Suprapubic skin (tissue), 4 donors: ENCODE results near the gene OR1J4. TPM values are rescaled to one million over a fixed set of nuclear protein-coding genes. Genes with fewer than 3 reads are reported as not detected.

Experiments used
- DNase-seq, 2 donors: peaks; one replicate each; pipeline ENCODE4 v3.0.0-alpha.2; 2019; ENCODE audit warnings: low spot score in 2 of 2
- H3K27ac ChIP-seq: fragments of 200-600 bp; sonication (generic); one replicate; pipeline ENCODE4 v1.5.1; 2019
- H3K27me3 ChIP-seq: fragments of 200-600 bp; sonication (generic); one replicate; pipeline ENCODE4 v1.5.1; 2019
- H3K36me3 ChIP-seq: fragments of 200-600 bp; sonication (generic); one replicate; pipeline ENCODE4 v1.5.1; 2019
- H3K4me1 ChIP-seq: fragments of 200-600 bp; sonication (generic); one replicate; pipeline ENCODE4 v1.5.1; 2019
- H3K4me3 ChIP-seq: fragments of 200-600 bp; sonication (generic); one replicate; pipeline ENCODE4 v1.5.1; 2019; ENCODE audit warnings: mild to moderate bottlenecking
- H3K9me3 ChIP-seq: fragments of 200-600 bp; sonication (generic); one replicate; pipeline ENCODE4 v1.5.1; 2019
- POLR2AphosphoS5 ChIP-seq, 3 donors: sonication (generic); formaldehyde crosslinking; IDR thresholded peaks; one replicate each; pipeline ENCODE4 v1.6.1; 2017; ENCODE audit warnings: antibody characterized with exemption in 3 of 3
- WGBS: methylation state at CpG from one replicate; pipeline ENCODE4 v1.1.5; 2018; 5-methylcytosine and 5-hydroxymethylcytosine counted together
- total RNA-seq, 4 donors: library from RNA; depleted of rRNA; stranded (reverse); fragments of >200 nt; gene quantifications; one replicate each; pipeline ENCODE4 v1.1.0, GENCODE V29; 2016
- TF ChIP-seq, protein P1 (sequence below), 2 donors: fragments of 200-600 bp in 1 of 2; fragments of 450-650 bp in 1 of 2; sonication (generic) in 1 of 2; IDR thresholded peaks; one replicate each; pipeline ENCODE4 v1.5.1; 2016 to 2019; ENCODE audit warnings: antibody characterized with exemption in 2 of 2, mild to moderate bottlenecking in 1 of 2, moderate library complexity in 1 of 2

OR1J4 gene
- total RNA-seq, 4 donors from 2014 or later, result not detected

DNA sequence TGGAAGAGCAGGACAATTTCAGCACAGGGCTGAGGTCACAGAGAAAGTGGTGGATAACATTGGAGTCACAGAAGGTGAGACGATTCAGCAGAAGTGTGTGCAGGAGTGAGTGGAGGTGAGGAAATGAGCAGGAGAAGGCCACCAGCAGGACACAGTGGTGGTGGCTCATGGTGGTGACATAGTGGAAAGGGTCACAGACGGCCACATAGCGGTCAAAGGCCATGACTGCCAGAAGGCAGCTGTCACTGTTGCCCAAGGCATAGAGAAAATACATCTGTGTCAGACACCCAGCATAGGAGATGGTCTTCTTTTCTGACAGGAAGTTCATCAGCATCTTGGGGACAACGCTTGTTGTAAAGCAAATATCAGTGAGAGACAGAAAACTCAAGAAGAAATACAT lies 49.0 kb downstream of the OR1J4 start:
- Histone ChIP-seq H3K27ac (no peak overlapping the region), H3K36me3 (no peaks in the 10 kb centered on the region), H3K4me1 (no peaks in the 10 kb centered on the region), H3K9me3 (no peaks in the 10 kb centered on the region), H3K4me3 (no peak overlapping the region), H3K27me3 (no peaks in the 10 kb centered on the region)
- TF ChIP-seq POLR2AphosphoS5 (IDR thresholded peaks at IDR 0.05), result no peak
- TF ChIP-seq, protein P1, sequence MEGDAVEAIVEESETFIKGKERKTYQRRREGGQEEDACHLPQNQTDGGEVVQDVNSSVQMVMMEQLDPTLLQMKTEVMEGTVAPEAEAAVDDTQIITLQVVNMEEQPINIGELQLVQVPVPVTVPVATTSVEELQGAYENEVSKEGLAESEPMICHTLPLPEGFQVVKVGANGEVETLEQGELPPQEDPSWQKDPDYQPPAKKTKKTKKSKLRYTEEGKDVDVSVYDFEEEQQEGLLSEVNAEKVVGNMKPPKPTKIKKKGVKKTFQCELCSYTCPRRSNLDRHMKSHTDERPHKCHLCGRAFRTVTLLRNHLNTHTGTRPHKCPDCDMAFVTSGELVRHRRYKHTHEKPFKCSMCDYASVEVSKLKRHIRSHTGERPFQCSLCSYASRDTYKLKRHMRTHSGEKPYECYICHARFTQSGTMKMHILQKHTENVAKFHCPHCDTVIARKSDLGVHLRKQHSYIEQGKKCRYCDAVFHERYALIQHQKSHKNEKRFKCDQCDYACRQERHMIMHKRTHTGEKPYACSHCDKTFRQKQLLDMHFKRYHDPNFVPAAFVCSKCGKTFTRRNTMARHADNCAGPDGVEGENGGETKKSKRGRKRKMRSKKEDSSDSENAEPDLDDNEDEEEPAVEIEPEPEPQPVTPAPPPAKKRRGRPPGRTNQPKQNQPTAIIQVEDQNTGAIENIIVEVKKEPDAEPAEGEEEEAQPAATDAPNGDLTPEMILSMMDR (IDR thresholded peaks at IDR 0.05), result no peak
- WGBS, result 93% methylated on average over 4 of the region's 4 CpGs
- DNase-seq, result no peak

Other genes starting within 250 kb of the OR1J4 start
- gene PTGS1, start 148.1 kb upstream of the OR1J4 start, total RNA-seq, result 100 to 1,000 TPM in 1 of 4 donors, 10 to 100 TPM in 3; 64.3 to 124 (median 73.1) TPM
- not detected for gene OR1J1, start 41.2 kb upstream of the OR1J4 start, total RNA-seq
- gene OR1J2, start 8.3 kb upstream of the OR1J4 start, total RNA-seq, result not detected
- not detected for gene OR1N1, start 8.2 kb downstream of the OR1J4 start, total RNA-seq
- not detected for gene OR1N2, start 34.0 kb downstream of the OR1J4 start, total RNA-seq
- not detected for gene OR1L8, start 64.2 kb downstream of the OR1J4 start, total RNA-seq
- not detected for gene OR1Q1, start 95.6 kb downstream of the OR1J4 start, total RNA-seq
- gene OR1B1, start 138.5 kb downstream of the OR1J4 start, total RNA-seq, result 1 to 10 TPM in 1 of 4 donors, not detected in 3; 2.6 TPM
- not detected for gene OR1L1, start 142.6 kb downstream of the OR1J4 start, total RNA-seq
- gene OR1L3, start 156.0 kb downstream of the OR1J4 start, total RNA-seq, result not detected
- not detected for gene OR1L4, start 204.8 kb downstream of the OR1J4 start, total RNA-seq
- gene OR1L6, start 223.2 kb downstream of the OR1J4 start, total RNA-seq, result not detected